K562 (cell line): ENCODE data around the gene KLHL18. TPM values are rescaled to one million over a fixed set of nuclear protein-coding genes. Genes with fewer than 3 reads are reported as not detected.
A peak's percentile ranks its signal among the peaks of the same experiment; 100 is the strongest.

Source experiments
- ARID2 ChIP-seq: fragments of 450-650 bp; IDR thresholded peaks from 2 replicates; pipeline ENCODE4 v1.6.1; 2017; ENCODE audit warnings: antibody characterized with exemption, mild to moderate bottlenecking
- ARNT ChIP-seq, 2 experiments: fragments of 450-650 bp; IDR thresholded peaks; 2 replicates each; pipeline ENCODE4 v1.6.1; 2016; ENCODE audit warnings: mild to moderate bottlenecking in 1 of 2
- FOXP1 ChIP-seq: sonication (generic); formaldehyde crosslinking; IDR thresholded peaks from 2 replicates; pipeline ENCODE4 v1.8.0; 2022; ENCODE audit warnings: mild to moderate bottlenecking, missing genetic modification reagents
- HCFC1 ChIP-seq: IDR thresholded peaks from 2 replicates; pipeline ENCODE4 v1.6.1; 2012; ENCODE audit warnings: low read depth, low read length, improper control_type of control experiment
- HNRNPH1 ChIP-seq: fragments of 200-400 bp; formaldehyde crosslinking; optimal IDR thresholded peaks from 2 replicates; pipeline ENCODE3; 2017; ENCODE audit warnings: low read depth, mild to moderate bottlenecking, low read length, moderate library complexity
- HNRNPLL ChIP-seq: fragments of 200-400 bp; formaldehyde crosslinking; IDR thresholded peaks from 2 replicates; pipeline ENCODE4 v1.6.1; 2017; ENCODE audit warnings: low read length, low read depth, mild to moderate bottlenecking; ENCODE audit not compliant: poor library complexity, severe bottlenecking
- MAFF ChIP-seq: IDR thresholded peaks from 2 replicates; pipeline ENCODE4 v1.6.1; 2012; ENCODE audit warnings: low read length, improper control_type of control experiment
- PHTF2 ChIP-seq: fragments of 250-450 bp; sonication (Bioruptor Pico); IDR thresholded peaks from 2 replicates; pipeline ENCODE4 v1.5.0; 2021; ENCODE audit warnings: mild to moderate bottlenecking
- SLC30A9 ChIP-seq: fragments of 250-450 bp; sonication (Bioruptor Pico); IDR thresholded peaks from 2 replicates; pipeline ENCODE4 v1.8.0; 2022; ENCODE audit warnings: mild to moderate bottlenecking, moderate library complexity
- SMAD3 ChIP-seq: fragments of 450-650 bp; formaldehyde crosslinking; conservative IDR thresholded peaks from 2 replicates; pipeline ENCODE4 v1.4.0; 2020; ENCODE audit warnings: mild to moderate bottlenecking
- TBP ChIP-seq: optimal IDR thresholded peaks from 2 replicates; pipeline ENCODE3; 2011; ENCODE audit warnings: low read depth, low read length, improper control_type of control experiment
- ZFX ChIP-seq: sonication (generic); formaldehyde crosslinking; IDR thresholded peaks from 2 replicates; pipeline ENCODE4 v1.8.0; 2022; ENCODE audit warnings: mild to moderate bottlenecking, missing genetic modification reagents, moderate library complexity
- ZNF133 ChIP-seq: fragments of 250-450 bp; sonication (Bioruptor Pico); IDR thresholded peaks from 2 replicates; pipeline ENCODE4 v1.4.0; 2020; ENCODE audit warnings: mild to moderate bottlenecking
- polyA plus RNA-seq, 8 experiments: library from polyadenylated mRNA; depleted of rRNA in 4 of 8; stranded (reverse) in 5 of 8; unstranded in 3 of 8; fragments of >200 nt; fragmentation: Nextera tagmentation in 2 of 8; fragmentation: Illumina TruSeq in 1 of 8; extraction: Ambion mirVana in 2 of 8; extraction: Trizol in 1 of 8; gene quantifications; 2 replicates each; pipeline versions ENCODE4 v1.2.1 to v1.2.3, GENCODE V29; 2011 to 2014; ENCODE audit warnings: inconsistent platforms in 1 of 8, missing spikeins in 1 of 8
- total RNA-seq, 7 experiments: library from RNA; depleted of rRNA in 6 of 7; stranded (reverse); fragments of >200 nt in 6 of 7; fragmentation: Illumina TruSeq in 2 of 7; extraction: Trizol in 2 of 7; gene quantifications; 2 replicates each; pipeline versions ENCODE4 v1.2.1 to v1.2.3, GENCODE V29; 2011 to 2021; ENCODE audit warnings: low replicate concordance in 1 of 7
- TF ChIP-seq, protein P1 (sequence below): fragments of 450-650 bp; conservative IDR thresholded peaks from 2 replicates; pipeline ENCODE4 v1.6.1; 2016; ENCODE audit warnings: missing genetic modification characterization, low read depth, mild to moderate bottlenecking, missing compliant biosample characterization, moderate library complexity
- TF ChIP-seq, protein P2 (sequence below): sonication (generic); formaldehyde crosslinking; IDR thresholded peaks from 2 replicates; pipeline ENCODE4 v1.9.0; 2022; ENCODE audit warnings: mild to moderate bottlenecking, missing genetic modification reagents
- TF ChIP-seq, protein P3 (sequence below): fragments of 450-650 bp; formaldehyde crosslinking; IDR thresholded peaks from 2 replicates; pipeline ENCODE4 v1.4.0; 2022; ENCODE audit warnings: missing genetic modification characterization
- TF ChIP-seq, protein P4 (sequence below): IDR thresholded peaks from 3 replicates; pipeline ENCODE4 v1.6.1; 2011; ENCODE audit warnings: borderline replicate concordance, mild to moderate bottlenecking, moderate library complexity; ENCODE audit not compliant: insufficient read length; ENCODE audit errors: extremely low read depth
- TF ChIP-seq, protein P5 (sequence below): fragments of 250-450 bp; sonication (Bioruptor Pico); IDR thresholded peaks from 2 replicates; pipeline ENCODE4 v1.4.0; 2020; ENCODE audit warnings: mild to moderate bottlenecking, moderate library complexity

The KLHL18 gene
- total and polyA plus RNA-seq, 9 of the 15 experiments (the other 6 are each of a cell fraction or from before 2014, with no cell fraction given): 26.7 to 97.5 (median 48.7) TPM

DNA sequence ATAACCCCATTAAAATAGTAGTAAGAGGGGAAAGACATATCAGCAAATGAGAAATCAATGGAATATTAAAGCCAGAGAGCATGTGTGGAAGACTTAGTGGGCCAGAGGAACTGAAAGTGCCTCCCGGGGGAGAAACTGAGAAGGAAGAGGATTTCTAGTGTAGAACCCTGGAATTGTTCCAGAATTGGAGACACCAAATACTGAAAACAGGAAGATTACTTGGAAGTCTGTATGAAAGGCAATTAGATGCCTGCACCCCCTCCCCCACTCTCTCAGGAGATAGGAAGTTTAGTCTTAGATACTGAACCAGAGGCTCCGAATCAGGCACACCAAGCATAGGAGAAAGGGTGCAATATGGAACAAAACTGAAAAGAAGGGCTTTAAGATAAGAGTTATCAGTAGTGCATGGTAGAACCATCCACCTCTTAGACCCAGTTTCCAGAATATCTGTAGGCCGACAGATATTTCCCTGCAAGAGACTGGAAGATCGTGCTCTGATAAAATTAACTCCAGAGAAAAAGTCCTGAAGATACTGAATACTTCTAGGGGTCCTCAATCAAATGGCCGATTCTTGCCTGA is 32.4 kb downstream of the KLHL18 start (continued):
- TF ChIP-seq HCFC1 (no peak), SMAD3 (CRISPR knock-in tag) (no peak), HNRNPLL (no peak), MAFF (peak; percentile 12; the same call in 1 of the 2 replicates), PHTF2 (no peak), ZFX (peak; percentile 41; the same call in 1 of the 2 replicates), FOXP1 (CRISPR knock-in tag) (no peak), HNRNPH1 (no peak), TBP (no peak), SLC30A9 (CRISPR knock-in tag) (no peak), ARNT (IDR thresholded peaks at IDR 0.05) (peak; percentile 73 to 99; a peak in 3 of 4 replicates), ARID2 (no peak), ZNF133 (no peak)
- TF ChIP-seq, protein P1, sequence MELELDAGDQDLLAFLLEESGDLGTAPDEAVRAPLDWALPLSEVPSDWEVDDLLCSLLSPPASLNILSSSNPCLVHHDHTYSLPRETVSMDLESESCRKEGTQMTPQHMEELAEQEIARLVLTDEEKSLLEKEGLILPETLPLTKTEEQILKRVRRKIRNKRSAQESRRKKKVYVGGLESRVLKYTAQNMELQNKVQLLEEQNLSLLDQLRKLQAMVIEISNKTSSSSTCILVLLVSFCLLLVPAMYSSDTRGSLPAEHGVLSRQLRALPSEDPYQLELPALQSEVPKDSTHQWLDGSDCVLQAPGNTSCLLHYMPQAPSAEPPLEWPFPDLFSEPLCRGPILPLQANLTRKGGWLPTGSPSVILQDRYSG (tag): no peak
- TF ChIP-seq, protein P2, sequence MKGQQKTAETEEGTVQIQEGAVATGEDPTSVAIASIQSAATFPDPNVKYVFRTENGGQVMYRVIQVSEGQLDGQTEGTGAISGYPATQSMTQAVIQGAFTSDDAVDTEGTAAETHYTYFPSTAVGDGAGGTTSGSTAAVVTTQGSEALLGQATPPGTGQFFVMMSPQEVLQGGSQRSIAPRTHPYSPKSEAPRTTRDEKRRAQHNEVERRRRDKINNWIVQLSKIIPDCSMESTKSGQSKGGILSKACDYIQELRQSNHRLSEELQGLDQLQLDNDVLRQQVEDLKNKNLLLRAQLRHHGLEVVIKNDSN: no peak
- TF ChIP-seq, protein P3, sequence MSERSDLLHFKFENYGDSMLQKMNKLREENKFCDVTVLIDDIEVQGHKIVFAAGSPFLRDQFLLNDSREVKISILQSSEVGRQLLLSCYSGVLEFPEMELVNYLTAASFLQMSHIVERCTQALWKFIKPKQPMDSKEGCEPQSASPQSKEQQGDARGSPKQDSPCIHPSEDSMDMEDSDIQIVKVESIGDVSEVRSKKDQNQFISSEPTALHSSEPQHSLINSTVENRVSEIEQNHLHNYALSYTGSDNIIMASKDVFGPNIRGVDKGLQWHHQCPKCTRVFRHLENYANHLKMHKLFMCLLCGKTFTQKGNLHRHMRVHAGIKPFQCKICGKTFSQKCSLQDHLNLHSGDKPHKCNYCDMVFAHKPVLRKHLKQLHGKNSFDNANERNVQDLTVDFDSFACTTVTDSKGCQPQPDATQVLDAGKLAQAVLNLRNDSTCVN (CRISPR knock-in tag): no peak
- TF ChIP-seq, protein P4, sequence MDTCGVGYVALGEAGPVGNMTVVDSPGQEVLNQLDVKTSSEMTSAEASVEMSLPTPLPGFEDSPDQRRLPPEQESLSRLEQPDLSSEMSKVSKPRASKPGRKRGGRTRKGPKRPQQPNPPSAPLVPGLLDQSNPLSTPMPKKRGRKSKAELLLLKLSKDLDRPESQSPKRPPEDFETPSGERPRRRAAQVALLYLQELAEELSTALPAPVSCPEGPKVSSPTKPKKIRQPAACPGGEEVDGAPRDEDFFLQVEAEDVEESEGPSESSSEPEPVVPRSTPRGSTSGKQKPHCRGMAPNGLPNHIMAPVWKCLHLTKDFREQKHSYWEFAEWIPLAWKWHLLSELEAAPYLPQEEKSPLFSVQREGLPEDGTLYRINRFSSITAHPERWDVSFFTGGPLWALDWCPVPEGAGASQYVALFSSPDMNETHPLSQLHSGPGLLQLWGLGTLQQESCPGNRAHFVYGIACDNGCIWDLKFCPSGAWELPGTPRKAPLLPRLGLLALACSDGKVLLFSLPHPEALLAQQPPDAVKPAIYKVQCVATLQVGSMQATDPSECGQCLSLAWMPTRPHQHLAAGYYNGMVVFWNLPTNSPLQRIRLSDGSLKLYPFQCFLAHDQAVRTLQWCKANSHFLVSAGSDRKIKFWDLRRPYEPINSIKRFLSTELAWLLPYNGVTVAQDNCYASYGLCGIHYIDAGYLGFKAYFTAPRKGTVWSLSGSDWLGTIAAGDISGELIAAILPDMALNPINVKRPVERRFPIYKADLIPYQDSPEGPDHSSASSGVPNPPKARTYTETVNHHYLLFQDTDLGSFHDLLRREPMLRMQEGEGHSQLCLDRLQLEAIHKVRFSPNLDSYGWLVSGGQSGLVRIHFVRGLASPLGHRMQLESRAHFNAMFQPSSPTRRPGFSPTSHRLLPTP: no peak
- TF ChIP-seq, protein P5, sequence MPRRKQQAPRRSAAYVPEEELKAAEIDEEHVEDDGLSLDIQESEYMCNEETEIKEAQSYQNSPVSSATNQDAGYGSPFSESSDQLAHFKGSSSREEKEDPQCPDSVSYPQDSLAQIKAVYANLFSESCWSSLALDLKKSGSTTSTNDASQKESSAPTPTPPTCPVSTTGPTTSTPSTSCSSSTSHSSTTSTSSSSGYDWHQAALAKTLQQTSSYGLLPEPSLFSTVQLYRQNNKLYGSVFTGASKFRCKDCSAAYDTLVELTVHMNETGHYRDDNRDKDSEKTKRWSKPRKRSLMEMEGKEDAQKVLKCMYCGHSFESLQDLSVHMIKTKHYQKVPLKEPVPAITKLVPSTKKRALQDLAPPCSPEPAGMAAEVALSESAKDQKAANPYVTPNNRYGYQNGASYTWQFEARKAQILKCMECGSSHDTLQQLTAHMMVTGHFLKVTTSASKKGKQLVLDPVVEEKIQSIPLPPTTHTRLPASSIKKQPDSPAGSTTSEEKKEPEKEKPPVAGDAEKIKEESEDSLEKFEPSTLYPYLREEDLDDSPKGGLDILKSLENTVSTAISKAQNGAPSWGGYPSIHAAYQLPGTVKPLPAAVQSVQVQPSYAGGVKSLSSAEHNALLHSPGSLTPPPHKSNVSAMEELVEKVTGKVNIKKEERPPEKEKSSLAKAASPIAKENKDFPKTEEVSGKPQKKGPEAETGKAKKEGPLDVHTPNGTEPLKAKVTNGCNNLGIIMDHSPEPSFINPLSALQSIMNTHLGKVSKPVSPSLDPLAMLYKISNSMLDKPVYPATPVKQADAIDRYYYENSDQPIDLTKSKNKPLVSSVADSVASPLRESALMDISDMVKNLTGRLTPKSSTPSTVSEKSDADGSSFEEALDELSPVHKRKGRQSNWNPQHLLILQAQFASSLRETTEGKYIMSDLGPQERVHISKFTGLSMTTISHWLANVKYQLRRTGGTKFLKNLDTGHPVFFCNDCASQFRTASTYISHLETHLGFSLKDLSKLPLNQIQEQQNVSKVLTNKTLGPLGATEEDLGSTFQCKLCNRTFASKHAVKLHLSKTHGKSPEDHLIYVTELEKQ (CRISPR knock-in tag): no peak
